Activated naive CD8-positive, alpha-beta T cell treated with anti-CD3 and anti-CD28 coated beads, Interleukin-2, amount 10 ng/mL, durations not matched to agents 7 days and 5 days (primary cell): ENCODE measurements around the gene OXT. TPM values are rescaled to one million over a fixed set of nuclear protein-coding genes. Genes with fewer than 3 reads are reported as not detected.
"Not testable (repeated sequence)": the region's sequence is repeated elsewhere in the genome, so short reads cannot be mapped to it uniquely, and the experiment has no call there.

ENCODE experiments used
- ATAC-seq: fragments of 150-1000 bp; cut with Tn5 transposase; one replicate; pipeline ENCODE4 v1.10.0; 2021; ENCODE audit warnings: low read depth, moderate library complexity
- POLR2A ChIA-PET: fragments of 350-600 bp; sonication (Branson Sonifier 250); formaldehyde crosslinking; loops from one replicate; lab custom pipeline; 2021; ENCODE audit warnings: antibody characterized with exemption; lab: Charles Lee
- DNase-seq: peaks from one replicate; pipeline ENCODE4 v3.0.0; 2021
- H3K27ac Mint-ChIP-seq: one replicate; pipeline ENCODE4 v1.8.0; 2022; ENCODE audit warnings: mild to moderate bottlenecking, mixed read lengths
- H3K27me3 Mint-ChIP-seq: one replicate; pipeline ENCODE4 v1.8.0; 2022; ENCODE audit warnings: mild to moderate bottlenecking, moderate library complexity, mixed read lengths
- H3K36me3 Mint-ChIP-seq: one replicate; pipeline ENCODE4 v1.8.0; 2021; ENCODE audit warnings: mild to moderate bottlenecking, mixed read lengths
- H3K4me1 Mint-ChIP-seq: one replicate; pipeline ENCODE4 v1.8.0; 2021; ENCODE audit warnings: mixed read lengths
- H3K4me3 Mint-ChIP-seq: one replicate; pipeline ENCODE4 v1.8.0; 2022; ENCODE audit warnings: mild to moderate bottlenecking, moderate library complexity, mixed read lengths
- H3K9me3 Mint-ChIP-seq: one replicate; pipeline ENCODE4 v1.8.0; 2021; ENCODE audit warnings: mixed read lengths
- total RNA-seq, 2 experiments: library from RNA; stranded (reverse); gene quantifications; one replicate each; pipeline ENCODE4 v1.2.3, GENCODE V29; 2021

The OXT gene
- under 1 TPM; 0.68 to 0.89 TPM for total RNA-seq

GRCh38 chr20:3071610-3072529, at the start of gene OXT:
Gene OXT, plus strand, starts transcription at chr20:3071620. Its CDS starts 36 bp downstream, at chr20:3071656.
- POLR2A ChIA-PET: interaction anchor here (1.0 to 1.1 kb wide), 2 partner anchors 21 to 199 kb away, joined by 3 read pairs; partner anchors contain the start of gene PTPRA
- peak; percentile 70 for DNase-seq
- Mint-ChIP-seq H3K27me3 (peaks cover 18% of the 10 kb centered on the region), H3K9me3 (no peaks in the 10 kb centered on the region), H3K27ac (peak within 1 kb of the TSS; percentile 45), H3K4me3 (peak within 1 kb of the TSS; percentile 76), H3K4me1 (peaks cover 17% of the 10 kb centered on the region), H3K36me3 (no peaks in the 10 kb centered on the region)
- ATAC-seq: peak; percentile 76

- H3K36me3 Mint-ChIP-seq: peaks cover 15% of the 10 kb centered on the region
- H3K27ac Mint-ChIP-seq: no peak overlapping the region
- H3K9me3 Mint-ChIP-seq: no peaks in the 10 kb centered on the region
- no peaks in the 10 kb centered on the region for H3K27me3 Mint-ChIP-seq
- POLR2A ChIA-PET: no interaction called here
- H3K4me1 Mint-ChIP-seq: no peaks in the 10 kb centered on the region
- DNase-seq (no peak), ATAC-seq (no peak)
- H3K4me3 Mint-ChIP-seq: no peak overlapping the region
These were observed 49.6 kb upstream of the OXT start for GRCh38 chr20:3021777-3022176.

GRCh38 chr20:3022559-3023490, 48.6 kb upstream of the OXT start:
- H3K4me3 Mint-ChIP-seq, H3K9me3 Mint-ChIP-seq, H3K4me1 Mint-ChIP-seq, H3K27me3 Mint-ChIP-seq, ATAC-seq, DNase-seq, POLR2A ChIA-PET: not testable (repeated sequence)
- Mint-ChIP-seq H3K36me3 (peaks cover 18% of the 10 kb centered on the region), H3K27ac (peak overlapping the region; percentile 4)

GRCh38 chr20:3027987-3028386, 43.4 kb upstream of the OXT start:
- Mint-ChIP-seq H3K36me3 (peaks cover 15% of the 10 kb centered on the region), H3K4me3 (no peak overlapping the region), H3K9me3 (no peaks in the 10 kb centered on the region), H3K27ac (no peak overlapping the region), H3K27me3 (no peaks in the 10 kb centered on the region), H3K4me1 (no peaks in the 10 kb centered on the region)
- POLR2A ChIA-PET: no interaction called here
- DNase-seq: no peak
- ATAC-seq: no peak

- H3K27me3 Mint-ChIP-seq: no peaks in the 10 kb centered on the region
- no peaks in the 10 kb centered on the region for H3K9me3 Mint-ChIP-seq
- POLR2A ChIA-PET: interaction anchor here (0.5 kb wide), 1 partner anchor 177 kb away, joined by 3 read pairs; no protein-coding TSS in a partner anchor
- H3K27ac Mint-ChIP-seq: no peak overlapping the region
- H3K36me3 Mint-ChIP-seq: peaks cover 26% of the 10 kb centered on the region
- ATAC-seq: no peak
- DNase-seq: no peak
- no peak overlapping the region for H3K4me3 Mint-ChIP-seq
- no peaks in the 10 kb centered on the region for H3K4me1 Mint-ChIP-seq
These were observed 39.8 kb upstream of the OXT start for GRCh38 chr20:3031524-3032147.

- POLR2A ChIA-PET: no interaction called here
- Mint-ChIP-seq H3K36me3 (peaks cover 18% of the 10 kb centered on the region), H3K27me3 (no peaks in the 10 kb centered on the region), H3K4me3 (no peak overlapping the region), H3K9me3 (no peaks in the 10 kb centered on the region), H3K4me1 (no peaks in the 10 kb centered on the region), H3K27ac (no peak overlapping the region)
- no peak for ATAC-seq
- DNase-seq: no peak
These were observed 38.8 kb upstream of the OXT start for GRCh38 chr20:3032624-3033023.

GRCh38 chr20:3037654-3038053, 33.8 kb upstream of the OXT start:
- H3K27me3 Mint-ChIP-seq: no peaks in the 10 kb centered on the region
- ATAC-seq: no peak
- POLR2A ChIA-PET: no interaction called here
- no peak overlapping the region for H3K27ac Mint-ChIP-seq
- H3K36me3 Mint-ChIP-seq: peaks cover 18% of the 10 kb centered on the region
- no peaks in the 10 kb centered on the region for H3K9me3 Mint-ChIP-seq
- no peak for DNase-seq
- no peak overlapping the region for H3K4me3 Mint-ChIP-seq
- peaks cover 6% of the 10 kb centered on the region for H3K4me1 Mint-ChIP-seq

GRCh38 chr20:3038454-3038853, 33.0 kb upstream of the OXT start:
- no peak for DNase-seq
- Mint-ChIP-seq H3K27me3 (no peaks in the 10 kb centered on the region), H3K36me3 (peaks cover 18% of the 10 kb centered on the region), H3K4me1 (peaks cover 6% of the 10 kb centered on the region), H3K4me3 (no peak overlapping the region), H3K9me3 (no peaks in the 10 kb centered on the region), H3K27ac (no peak overlapping the region)
- POLR2A ChIA-PET: no interaction called here
- no peak for ATAC-seq

- H3K27me3 Mint-ChIP-seq: no peaks in the 10 kb centered on the region
- DNase-seq (no peak), ATAC-seq (no peak)
- POLR2A ChIA-PET: no interaction called here
- H3K36me3 Mint-ChIP-seq: peaks cover 17% of the 10 kb centered on the region
- no peak overlapping the region for H3K4me3 Mint-ChIP-seq
- no peaks in the 10 kb centered on the region for H3K9me3 Mint-ChIP-seq
- peaks cover 6% of the 10 kb centered on the region for H3K4me1 Mint-ChIP-seq
- H3K27ac Mint-ChIP-seq: peak overlapping the region; percentile 14
These were observed 32.0 kb upstream of the OXT start for GRCh38 chr20:3039426-3039825.

GRCh38 chr20:3040086-3040485, 31.3 kb upstream of the OXT start:
- ATAC-seq (no peak), DNase-seq (no peak)
- Mint-ChIP-seq H3K4me1 (peaks cover 8% of the 10 kb centered on the region), H3K27ac (peak overlapping the region; percentile 17), H3K36me3 (peaks cover 13% of the 10 kb centered on the region), H3K9me3 (no peaks in the 10 kb centered on the region), H3K27me3 (no peaks in the 10 kb centered on the region), H3K4me3 (no peak overlapping the region)
- POLR2A ChIA-PET: no interaction called here

- H3K9me3 Mint-ChIP-seq: no peaks in the 10 kb centered on the region
- peak overlapping the region; percentile 71 for H3K27ac Mint-ChIP-seq
- ATAC-seq: no peak
- no peak overlapping the region for H3K4me3 Mint-ChIP-seq
- POLR2A ChIA-PET: no interaction called here
- DNase-seq: no peak
- H3K4me1 Mint-ChIP-seq: peaks cover 16% of the 10 kb centered on the region
- H3K27me3 Mint-ChIP-seq: no peaks in the 10 kb centered on the region
- H3K36me3 Mint-ChIP-seq: peaks cover 10% of the 10 kb centered on the region
These were observed 29.5 kb upstream of the OXT start for GRCh38 chr20:3041854-3042409.

GRCh38 chr20:3042625-3043024, 28.8 kb upstream of the OXT start:
- Mint-ChIP-seq H3K4me1 (peaks cover 18% of the 10 kb centered on the region), H3K36me3 (peaks cover 11% of the 10 kb centered on the region), H3K27ac (no peak overlapping the region), H3K27me3 (no peaks in the 10 kb centered on the region), H3K9me3 (no peaks in the 10 kb centered on the region), H3K4me3 (no peak overlapping the region)
- ATAC-seq (no peak), DNase-seq (no peak)
- POLR2A ChIA-PET: no interaction called here

GRCh38 chr20:3043322-3043721, 28.1 kb upstream of the OXT start, which contains the start of gene GNRH2:
Gene GNRH2, plus strand, starts transcription at chr20:3043622. Its CDS starts 793 bp downstream, at chr20:3044415.
- ATAC-seq (no peak), DNase-seq (no peak)
- POLR2A ChIA-PET: interaction anchor here (0.6 kb wide), 1 partner anchor 354 kb away, joined by 3 read pairs; no protein-coding TSS in a partner anchor
- Mint-ChIP-seq H3K4me1 (peaks cover 18% of the 10 kb centered on the region), H3K27ac (peak within 1 kb of the TSS; percentile 5), H3K9me3 (no peaks in the 10 kb centered on the region), H3K4me3 (no peak within 1 kb of the TSS), H3K27me3 (no peaks in the 10 kb centered on the region), H3K36me3 (peaks cover 11% of the 10 kb centered on the region)
